Muscle of arm (tissue), 14 donors: Measurements from ENCODE around the gene APLN. TPM values are rescaled to one million over a fixed set of nuclear protein-coding genes. Genes with fewer than 3 reads are reported as not detected.

Experiments used
- DNase-seq: peaks from one replicate; pipeline ENCODE4 v3.0.0-alpha.2; 2013
- long read RNA-seq, 11 donors: transcript quantifications; one replicate each; lab custom pipeline, GENCODE V29; 2026
- polyA plus RNA-seq, 12 donors: library from polyadenylated mRNA; unstranded; fragments of 120-200 nt; gene quantifications; one replicate each; pipeline ENCODE4 v1.2.1, GENCODE V29; 2013; ENCODE audit not compliant: insufficient read length in 12 of 12

The APLN gene, protein sequence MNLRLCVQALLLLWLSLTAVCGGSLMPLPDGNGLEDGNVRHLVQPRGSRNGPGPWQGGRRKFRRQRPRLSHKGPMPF
- polyA plus RNA-seq, result 10 to 100 TPM in 9 of 12 donors, 1 to 10 TPM in 2, not detected in 1; 7.6 to 21.9 (median 14.2) TPM
- long read RNA-seq, donor 1, partial matches to known transcripts, result 0 of 1 reads
- long read RNA-seq, donor 1, other reads (novel, unspliced or antisense), result 0 of 1 reads
- long read RNA-seq, donor 2, transcript APLN-201 (3 exons, 3,205 nt), result major isoform, 8 of 8 reads
- long read RNA-seq, donor 2, partial matches to known transcripts, result 0 of 8 reads
- long read RNA-seq, donor 2, other reads (novel, unspliced or antisense), result 0 of 8 reads
- long read RNA-seq, donor 3, partial matches to known transcripts, result 0 of 1 reads
- long read RNA-seq, donor 3, other reads (novel, unspliced or antisense), result 0 of 1 reads
- long read RNA-seq, donor 4, partial matches to known transcripts, result 0 of 1 reads
- long read RNA-seq, donor 4, other reads (novel, unspliced or antisense), result 0 of 1 reads
- long read RNA-seq, donor 5, transcript APLN-201 (3 exons, 3,205 nt), result major isoform, 9 of 9 reads
- long read RNA-seq, donor 5, partial matches to known transcripts, result 0 of 9 reads
- long read RNA-seq, donor 5, other reads (novel, unspliced or antisense), result 0 of 9 reads
- long read RNA-seq, donor 6, partial matches to known transcripts, result 0 of 4 reads
- long read RNA-seq, donor 6, other reads (novel, unspliced or antisense), result 0 of 4 reads
- long read RNA-seq, donor 7, partial matches to known transcripts, result 0 of 1 reads
- long read RNA-seq, donor 7, other reads (novel, unspliced or antisense), result 0 of 1 reads
- long read RNA-seq, donor 8, partial matches to known transcripts, result 0 of 3 reads
- long read RNA-seq, donor 8, other reads (novel, unspliced or antisense), result 0 of 3 reads
- long read RNA-seq, donor 9, partial matches to known transcripts, result 0 of 1 reads
- long read RNA-seq, donor 9, other reads (novel, unspliced or antisense), result 0 of 1 reads
- long read RNA-seq, donor 10, partial matches to known transcripts, result 0 of 4 reads
- long read RNA-seq, donor 10, other reads (novel, unspliced or antisense), result 0 of 4 reads
- long read RNA-seq, donor 11, transcript APLN-201 (3 exons, 3,205 nt), result major isoform, 11 of 11 reads
- long read RNA-seq, donor 11, partial matches to known transcripts, result 0 of 11 reads
- long read RNA-seq, donor 11, other reads (novel, unspliced or antisense), result 0 of 11 reads

DNA sequence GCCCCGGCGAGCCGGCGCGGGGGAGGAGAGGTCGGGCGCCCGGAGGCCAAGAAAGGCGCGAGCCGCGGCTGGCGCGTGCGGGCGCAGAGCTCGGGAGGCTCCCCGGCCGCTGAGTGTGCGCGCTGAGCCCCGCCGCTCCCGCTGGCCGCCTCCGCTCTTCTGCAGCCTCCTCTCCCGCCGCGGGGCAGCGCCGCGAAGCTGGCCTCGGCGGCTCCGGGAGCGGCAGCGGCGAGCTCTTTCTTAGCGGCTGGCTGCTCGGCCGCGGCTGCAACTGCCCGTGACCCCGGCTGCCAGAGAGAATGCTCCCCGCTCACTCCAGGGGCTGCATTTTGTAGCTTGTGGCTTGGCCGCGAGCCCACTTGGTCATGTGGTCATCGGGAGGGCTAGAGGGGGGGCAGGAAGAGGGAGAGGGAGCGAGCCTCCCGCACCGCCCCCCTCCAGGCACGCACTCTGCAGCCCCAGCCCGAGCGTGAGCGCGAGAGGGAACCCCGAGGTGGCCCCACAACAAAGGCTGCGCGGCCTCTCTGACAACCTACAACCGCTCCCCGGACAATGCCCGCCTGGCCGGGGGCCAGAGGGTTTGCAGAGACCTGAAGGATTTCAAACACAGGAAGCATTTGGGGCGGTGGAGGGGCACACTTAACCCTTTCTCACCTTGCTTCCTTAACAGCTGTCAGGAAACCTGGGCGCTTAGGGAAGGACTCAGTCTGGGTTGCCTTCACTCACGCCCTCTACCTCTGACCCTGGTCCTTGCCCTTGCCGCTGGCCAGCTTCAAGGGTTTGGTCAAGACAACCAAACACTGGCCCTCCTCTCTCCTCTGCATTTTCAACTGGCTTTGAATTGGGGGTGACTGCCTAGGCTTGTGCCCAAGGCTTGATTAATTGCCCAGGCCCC, at the start of gene APLN:
TSS of gene APLN (minus strand) at position 305 of the 895 bp plus-strand sequence. CDS start 326 bp downstream, outside the sequence.
- DNase-seq, result no peak

DNA sequence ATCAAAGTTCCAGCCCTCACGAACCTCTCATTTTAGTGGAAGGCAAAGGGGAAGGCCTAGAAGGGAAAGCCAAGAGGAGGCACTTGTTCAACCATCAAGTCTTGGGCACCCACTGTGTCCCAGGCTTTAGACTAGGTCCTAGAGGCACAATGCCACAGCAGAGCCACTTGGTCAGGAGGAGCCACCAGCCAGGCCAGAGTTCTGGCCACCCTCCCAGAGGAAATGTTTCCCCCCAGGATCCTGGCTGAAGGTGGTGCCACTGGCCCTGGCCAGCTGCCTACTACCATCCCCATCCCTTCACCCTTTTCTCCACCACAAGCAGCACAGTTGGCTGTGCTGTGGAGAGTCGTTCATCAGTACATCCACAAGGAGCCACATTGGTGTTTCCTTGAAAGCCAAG, 49.7 kb upstream of the APLN start:
- DNase-seq, result no peak

DNA sequence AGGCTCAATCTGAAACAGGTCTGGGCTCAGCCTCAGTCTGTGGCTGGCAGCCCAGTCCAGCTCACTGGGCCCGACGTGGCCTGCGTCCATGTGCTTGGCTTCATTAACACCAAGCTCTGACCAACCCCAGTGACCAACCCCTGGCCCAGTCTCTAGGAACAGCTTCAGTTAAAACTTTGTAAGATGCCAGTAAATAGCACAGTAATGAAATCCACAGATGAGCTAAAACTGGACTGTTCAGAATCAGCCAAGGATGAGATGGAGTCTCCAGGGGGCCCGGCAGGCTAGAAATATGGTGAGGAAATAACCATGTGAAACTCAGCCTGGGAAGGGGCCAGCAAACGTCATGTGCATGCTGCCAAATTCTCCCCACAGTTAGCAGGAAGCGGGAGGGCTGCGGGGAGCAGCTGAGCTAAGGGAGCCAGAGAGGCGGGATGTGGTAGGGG, 46.9 kb upstream of the APLN start:
- peak; percentile 86 for DNase-seq

DNA sequence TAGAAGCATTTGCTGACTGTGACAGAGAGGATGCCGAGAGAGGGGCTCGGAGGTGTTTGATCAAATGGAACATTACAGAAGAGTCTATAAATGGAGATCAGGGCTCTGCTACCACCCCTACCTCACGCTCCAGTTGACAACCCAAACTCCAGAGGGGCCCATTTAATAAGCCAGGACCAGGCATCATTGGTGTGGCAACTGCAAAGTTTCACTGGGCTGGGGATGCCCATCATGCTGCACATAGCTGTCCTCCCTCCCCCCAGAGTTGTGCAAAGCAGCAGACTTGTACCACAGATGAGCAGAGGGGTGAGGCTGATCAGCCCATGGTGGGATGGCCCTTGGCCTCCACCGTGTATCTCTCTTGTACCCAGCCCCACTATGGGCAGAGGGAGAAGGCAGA, 45.8 kb upstream of the APLN start:
- DNase-seq, result no peak

DNA sequence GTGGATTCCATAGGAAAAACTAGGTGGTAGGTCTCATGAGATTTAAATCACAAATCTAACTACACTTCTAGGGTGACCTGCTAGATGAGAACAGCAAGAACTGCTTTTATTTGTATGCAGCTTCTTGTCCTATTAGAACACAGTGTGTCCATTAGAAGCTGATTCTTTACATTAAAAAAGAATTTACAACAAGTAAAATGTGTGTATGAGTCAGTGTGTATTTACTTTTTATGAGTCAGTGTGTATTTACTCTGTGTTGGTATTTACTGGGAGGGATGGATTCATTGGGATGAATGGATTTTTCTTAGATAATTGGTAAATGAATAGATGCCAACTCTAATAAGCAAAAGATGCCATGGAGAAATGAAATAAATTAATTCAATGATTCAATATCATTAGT, 43.4 kb upstream of the APLN start:
- no peak for DNase-seq

DNA sequence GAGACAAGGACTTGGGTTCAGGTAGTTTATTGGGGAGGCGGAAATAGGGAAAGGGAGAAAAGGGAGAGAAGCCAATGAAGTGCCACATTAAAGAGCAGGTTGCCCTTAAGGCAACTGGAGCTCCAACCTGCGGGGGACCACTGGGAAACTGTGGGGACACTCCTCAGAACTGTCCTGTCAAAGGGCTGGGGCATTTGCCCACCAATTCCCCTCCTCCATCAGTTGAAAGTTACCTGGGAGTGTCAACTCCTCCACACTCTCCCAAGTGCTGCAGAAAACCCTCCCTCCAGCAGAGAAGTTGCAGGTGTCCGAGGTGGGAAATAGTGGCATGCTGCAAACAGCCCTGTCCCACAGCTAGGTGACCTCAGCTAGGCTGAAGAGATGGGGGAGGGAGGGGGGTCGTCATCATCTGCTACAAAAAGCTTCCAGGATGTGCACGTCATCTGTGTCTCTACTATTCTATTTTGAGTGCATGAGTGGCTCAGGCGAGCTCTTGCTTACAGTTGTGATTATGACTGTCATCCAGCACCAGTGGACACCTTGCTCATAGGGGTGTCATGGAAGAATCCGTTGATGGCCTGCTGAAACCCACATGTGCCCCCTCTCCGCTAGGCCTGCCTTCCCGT, 42.6 kb upstream of the APLN start:
- DNase-seq, result no peak

DNA sequence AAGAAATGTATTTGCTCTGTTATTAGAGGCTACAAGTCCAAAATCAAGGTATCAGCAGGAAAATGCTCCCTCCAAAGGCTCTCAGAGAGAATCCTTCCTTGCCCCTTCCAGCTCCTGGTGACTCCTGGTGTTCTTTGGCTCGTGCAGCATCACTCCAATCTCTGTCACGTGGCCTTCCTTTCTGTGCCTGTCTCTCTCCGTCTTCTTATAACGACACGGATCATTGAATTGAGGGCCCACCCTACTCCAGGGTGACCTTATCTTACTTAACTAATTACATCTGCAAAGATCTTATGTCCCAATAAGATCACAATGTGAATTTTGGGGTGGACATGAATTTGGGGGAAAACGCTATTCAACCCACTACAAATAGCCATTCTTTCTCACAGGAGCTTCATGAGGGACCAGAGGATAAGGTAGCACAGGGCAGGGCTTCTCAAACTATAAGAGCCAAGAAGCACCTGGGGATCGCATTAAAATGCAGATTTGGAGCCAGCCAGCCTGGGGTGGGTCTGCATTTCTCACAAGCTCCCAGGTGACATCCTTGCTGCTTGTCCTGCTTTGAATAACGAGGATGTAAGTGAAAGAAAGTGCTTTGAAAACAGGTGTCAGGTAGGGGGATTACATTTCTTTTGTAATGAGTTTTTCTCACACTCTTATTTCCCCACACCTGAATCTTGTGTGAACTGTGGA, 41.9 kb upstream of the APLN start:
- no peak for DNase-seq

DNA sequence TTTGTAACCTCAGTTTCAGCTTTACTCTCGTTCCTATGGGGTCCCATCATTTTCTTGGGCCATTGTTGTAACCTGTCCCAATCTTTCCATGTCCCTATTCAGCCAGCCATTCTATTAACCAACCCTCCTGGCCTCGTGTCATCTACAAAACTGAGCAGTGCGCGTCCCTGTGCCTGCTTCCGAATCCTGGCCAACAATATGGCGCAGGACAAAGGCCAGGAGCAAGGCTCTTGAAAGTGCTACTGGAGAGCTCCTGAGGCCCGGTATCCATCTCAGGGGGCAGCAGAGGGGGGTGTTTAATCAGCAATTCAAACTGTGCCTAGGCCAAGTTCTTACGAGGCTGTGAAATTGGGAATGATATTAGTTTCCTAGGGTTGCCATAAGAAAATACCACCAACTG, 41.2 kb upstream of the APLN start:
- no peak for DNase-seq

DNA sequence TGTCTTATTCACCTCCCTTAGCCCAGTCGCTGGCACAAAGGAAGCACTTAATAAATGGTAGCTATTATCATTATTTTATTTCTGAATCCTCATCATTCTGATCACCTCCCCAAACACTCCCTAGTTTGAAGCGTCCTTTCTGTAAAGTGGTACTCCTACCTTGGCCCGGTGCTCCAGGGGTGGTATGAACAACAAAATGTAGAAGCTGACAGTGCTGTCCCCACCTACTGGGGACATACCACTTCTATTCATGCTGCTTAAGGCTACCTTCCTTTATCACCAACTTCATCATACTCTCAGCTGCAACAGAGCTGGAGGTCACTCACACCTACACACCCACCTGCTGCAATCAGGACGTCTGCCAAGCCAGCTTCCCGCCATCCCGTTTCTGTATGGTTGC, 40.8 kb upstream of the APLN start:
- DNase-seq, result no peak

DNA sequence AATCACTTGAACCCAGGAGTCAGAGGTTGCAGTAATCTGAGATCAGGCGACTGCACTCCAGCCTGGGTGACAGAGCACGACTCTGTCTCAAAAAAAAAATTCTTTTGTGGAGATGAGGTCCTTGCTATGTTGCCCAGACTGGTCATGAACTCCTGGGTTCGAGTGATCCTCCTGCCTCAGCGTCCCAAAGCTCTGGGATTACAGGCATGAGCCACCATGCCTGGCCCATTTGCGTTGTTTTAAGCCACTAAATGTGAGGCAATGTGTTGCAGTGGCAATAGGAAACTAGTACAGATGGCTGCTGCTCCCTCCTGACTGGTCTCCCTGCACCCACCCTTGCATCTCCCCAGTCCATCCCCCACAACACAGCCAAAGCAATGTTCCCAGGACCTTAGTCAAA, 40.0 kb upstream of the APLN start:
- DNase-seq, result no peak

DNA sequence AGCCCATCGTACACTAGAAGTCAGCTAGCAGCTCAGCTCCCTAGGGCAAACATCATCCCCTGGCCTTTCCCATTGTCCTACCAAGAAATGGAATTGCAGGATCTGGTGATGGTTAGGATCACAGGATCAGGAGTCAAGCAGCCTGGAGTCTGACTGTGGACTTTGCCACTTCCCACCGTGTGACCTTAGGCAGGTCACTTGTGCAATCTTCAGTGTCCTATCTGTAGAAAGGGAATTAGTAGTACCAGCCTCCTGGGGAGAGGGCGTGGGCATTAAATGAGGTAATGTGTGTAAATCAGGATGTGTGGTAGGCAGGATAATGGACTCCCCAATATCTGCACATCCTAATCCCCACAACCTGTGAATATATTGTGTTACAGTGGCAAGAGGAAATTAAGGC, 38.6 kb upstream of the APLN start:
- DNase-seq, result no peak

DNA sequence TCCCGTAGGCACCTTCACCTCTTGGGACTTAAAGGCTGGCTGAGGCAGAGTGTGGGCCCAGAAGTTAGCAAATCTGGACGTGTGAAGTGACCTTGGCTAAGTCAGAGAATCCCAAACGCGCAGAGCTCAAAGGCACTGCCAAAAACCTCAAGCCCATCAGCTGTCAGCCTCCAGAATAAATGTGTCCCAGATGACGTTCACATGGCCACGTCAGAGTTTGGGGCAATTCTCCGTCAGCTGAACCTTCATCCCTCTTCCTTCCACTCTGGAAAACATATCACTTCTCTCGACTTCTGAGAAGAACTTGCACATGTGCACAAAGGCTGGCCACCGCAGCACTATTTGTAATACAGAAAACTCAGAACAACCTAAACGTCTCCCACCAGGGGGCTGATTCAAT, 35.7 kb upstream of the APLN start:
- DNase-seq, result peak; percentile 34

DNA sequence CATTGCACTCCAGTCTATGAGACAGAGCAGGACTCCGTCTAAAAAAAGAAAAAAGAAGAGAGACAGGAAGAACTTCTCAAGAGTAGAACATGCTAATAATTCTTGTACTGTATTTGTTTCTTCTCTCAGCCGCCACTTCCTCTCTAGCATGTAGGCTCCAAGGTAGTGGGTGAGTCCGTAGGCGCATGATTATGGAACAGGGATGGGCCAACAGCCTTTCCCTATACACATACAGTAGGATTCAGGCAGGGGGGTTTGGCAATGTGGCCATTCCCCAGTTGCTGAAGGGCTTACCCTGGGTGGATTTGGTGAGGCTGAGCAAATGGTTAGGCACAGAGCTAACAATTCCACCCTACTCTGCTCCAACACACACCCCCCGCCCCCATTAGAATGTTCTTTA, 35.0 kb upstream of the APLN start:
- DNase-seq, result no peak

DNA sequence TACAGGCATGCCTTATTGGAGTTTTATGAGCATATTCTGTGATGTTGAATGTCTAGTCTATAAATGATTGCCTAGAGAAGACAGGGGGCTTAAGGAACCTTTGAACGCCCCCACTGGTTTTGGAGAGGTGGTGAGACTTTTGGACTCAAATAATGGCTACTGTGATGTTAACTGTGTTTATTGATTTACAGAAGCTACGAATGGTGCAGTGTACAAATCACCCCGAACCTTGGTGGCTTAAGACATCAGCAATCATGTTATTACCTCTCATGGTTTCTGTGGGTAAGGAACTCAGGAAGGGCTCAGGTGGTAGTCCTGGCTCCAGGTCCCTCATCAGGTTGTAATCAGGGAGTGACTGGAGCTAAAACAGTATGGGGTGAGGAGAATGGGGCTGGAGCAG, 33.3 kb upstream of the APLN start:
- no peak for DNase-seq

DNA sequence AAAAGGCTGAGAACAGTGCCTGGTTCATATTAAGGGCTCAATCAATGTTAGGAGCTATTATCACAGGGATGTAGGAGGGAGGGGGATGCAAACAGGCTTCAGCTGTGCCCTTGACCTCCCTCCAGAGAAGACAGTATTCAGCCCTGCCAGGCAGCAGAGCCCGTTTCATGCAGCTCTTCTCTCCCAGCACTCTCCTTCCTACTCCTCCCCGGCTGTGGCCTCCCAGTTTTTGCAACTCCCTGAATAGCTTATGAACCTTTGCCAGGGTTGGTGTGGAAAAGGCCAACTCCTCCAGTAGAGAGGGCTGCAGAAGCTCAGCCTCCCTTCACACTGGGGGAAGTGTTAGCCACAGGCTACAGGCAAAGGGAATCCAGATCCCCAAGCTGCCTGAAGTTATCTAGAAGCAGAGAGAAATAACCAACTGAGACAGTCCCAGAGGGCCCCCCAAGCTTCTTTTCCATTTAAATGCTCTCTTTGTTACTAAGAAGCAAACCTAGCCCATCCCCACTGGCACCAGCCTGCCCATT, 31.7 kb upstream of the APLN start:
- DNase-seq, result peak; percentile 38

DNA sequence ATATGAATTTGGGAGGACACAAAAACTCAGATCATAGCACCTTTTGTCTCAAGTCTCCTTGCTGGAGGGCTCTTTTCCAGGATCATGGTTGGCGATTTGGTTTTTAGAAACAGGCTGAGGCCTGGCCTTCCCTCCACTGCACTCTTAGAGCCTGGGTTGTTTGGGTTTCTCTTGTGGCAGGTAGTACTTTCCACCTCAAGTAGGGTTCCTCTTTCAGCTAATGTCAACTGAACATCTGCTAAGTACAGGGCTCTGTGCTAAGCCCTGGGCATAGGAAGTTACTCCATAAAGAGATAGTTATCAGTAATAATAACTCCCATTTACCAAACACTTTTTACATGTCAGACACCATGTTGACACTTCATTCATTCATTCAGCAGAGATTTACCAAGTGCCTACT, 28.2 kb upstream of the APLN start:
- no peak for DNase-seq

DNA sequence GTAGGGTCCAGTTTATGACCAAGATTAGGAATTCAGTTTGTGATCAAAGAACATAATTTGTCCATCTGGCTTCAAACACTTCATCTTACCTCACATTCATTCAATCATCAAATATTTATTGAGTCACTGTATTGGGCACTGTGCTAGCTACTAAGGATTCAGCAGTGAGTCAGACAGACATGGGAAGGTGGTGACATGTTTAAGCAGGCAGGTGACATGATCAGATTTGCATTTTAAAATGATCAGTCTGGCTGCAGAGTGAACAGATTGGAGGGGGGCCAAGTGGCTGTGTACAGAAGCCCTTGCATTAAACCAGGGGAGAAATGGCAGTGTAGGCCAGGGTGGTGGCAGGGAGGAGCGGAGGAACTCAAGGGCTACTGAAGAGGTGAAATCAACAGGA, 25.1 kb upstream of the APLN start:
- no peak for DNase-seq

DNA sequence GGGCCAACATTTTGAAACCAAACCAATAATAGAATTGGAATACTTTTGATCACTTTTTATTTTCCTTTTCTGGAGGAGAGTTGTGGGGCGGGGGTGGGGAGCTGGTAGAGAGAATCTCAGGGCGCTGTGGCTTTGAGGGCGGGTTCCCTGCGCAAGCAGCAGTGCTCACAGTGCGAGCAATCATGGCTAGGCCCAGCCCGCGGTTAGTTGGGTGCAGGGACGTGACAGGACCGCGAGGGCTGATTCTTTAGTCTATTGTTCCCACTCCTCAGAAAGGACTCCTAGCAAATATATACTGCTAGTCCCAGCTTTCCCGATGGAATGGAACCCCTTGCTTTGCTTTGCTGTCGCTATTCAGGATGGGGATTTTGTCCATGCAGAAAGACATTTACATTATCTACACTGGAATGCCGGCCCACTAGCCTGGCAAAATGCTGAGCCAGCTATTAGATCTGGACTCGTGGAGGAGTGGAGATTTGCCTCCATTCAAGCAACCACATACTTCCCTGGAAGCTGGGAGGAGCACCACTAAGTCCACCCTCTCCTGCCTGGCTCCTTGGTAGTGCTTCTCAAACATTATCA, 23.9 kb upstream of the APLN start:
- no peak for DNase-seq

DNA sequence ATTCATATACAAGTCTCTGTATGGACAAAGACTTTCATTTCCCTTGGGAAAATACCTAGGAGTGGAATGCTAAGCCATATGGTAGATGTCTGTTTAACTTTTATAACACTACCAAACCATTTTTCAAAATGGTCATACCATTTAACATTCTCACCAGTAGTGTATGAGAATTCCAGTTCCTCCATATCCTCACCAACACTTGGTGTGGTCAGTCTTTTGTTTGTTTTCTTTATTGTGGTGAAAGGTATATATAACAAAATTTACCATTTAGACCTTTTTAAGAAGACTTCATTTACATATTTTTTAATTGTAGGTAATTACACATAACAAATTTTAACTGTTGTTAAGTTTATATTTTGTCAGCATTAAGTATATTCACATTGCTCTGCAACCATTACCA, 12.7 kb upstream of the APLN start:
- DNase-seq, result no peak
